ENCODE measurements around the gene MPRIP.
"Not testable (repeated sequence)": the region's sequence is repeated elsewhere in the genome, so short reads cannot be mapped to it uniquely, and the experiment has no call there.

Gene MPRIP

DNA sequence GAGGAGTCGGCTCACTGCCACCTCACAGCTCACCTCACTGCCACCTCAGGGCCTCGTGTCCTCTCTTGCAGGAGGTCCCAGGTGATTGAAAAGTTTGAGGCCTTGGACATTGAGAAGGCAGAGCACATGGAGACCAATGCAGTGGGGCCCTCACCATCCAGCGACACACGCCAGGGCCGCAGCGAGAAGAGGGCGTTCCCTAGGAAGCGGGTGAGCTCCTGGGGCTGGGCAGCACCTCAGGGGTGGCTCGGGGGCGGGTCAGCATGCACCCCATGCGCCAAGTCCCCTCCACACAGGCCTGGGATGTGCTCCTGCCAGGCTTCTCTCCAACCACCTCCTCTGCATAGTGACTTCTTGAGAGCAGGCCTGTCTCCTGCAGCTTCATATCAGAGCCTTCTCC is 100.3 kb downstream of the MPRIP start:
- DNase-seq: no peak

DNA sequence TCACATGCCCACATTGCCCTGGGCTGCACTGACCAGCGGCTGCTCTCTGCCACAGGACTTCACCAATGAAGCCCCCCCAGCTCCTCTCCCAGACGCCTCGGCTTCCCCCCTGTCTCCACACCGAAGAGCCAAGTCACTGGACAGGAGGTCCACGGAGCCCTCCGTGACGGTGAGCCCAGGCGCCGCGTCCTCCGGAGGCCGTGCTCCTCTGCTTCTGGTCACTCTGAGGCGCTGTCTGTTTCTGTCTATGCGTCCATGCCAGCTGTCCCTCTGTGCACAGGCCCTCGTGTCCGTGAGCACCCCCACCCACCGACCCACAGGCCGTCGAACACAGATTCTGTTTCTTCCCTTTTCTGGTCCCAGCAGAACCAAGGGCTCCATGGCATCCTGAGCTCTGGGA is 101.2 kb downstream of the MPRIP start:
- DNase-seq: no peak

DNA sequence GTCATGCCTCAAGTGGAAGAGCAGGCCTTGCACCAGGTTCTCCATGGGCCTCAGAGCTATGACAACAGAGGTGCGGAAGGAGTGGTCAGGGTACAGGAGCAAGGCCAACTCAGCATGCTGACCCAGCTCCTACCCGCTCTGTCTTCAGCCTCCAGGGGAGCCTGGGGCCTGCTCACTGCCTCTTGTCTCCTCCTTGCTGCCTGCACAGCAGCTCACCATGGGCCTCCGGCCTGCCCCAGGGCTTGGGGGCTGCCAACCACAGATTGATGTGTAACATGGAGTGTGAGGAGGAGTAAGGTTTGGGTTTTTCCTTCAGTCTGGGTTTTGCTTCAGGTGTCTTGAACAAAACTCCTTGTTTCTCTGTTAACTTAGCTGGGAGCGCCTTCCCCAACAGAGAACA is 101.8 kb downstream of the MPRIP start:
- DNase-seq: no peak

DNA sequence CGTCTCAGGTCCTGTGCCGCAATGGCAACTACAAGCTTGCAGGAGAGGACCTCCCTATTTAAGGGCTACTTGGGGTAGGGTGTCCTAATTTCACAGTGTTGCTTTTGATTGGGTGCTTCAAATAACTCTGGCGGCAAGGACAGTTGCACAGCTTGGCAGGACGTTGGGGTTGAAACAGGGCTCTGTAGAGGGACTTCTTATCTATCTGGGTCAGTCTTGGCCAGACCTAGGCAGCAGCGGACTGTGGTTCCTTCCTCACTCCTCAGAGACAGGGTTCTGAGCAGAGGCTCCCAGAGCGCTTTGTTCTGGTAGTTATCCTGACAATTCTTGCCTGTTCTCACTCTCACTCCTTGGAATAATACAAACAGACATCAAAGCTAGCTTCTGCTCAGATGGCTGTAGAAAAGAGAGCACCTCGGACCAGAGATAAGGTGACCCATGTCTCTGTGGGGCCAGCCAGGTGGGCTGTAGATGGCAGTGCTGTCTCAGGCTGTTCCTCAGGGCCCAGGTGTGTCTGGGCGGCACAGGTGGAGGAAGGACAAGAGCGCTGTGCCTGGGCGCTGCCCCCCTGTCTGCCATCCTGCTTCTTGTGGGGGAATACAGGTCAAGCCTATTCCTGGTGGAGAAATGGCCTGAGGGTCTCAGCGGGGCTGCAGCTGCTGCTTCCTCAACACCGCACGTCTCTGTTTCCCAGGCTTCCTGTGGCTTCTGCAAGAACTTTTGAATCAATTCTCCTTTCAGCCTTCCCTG is 102.8 kb downstream of the MPRIP start:
- no peak for DNase-seq

DNA sequence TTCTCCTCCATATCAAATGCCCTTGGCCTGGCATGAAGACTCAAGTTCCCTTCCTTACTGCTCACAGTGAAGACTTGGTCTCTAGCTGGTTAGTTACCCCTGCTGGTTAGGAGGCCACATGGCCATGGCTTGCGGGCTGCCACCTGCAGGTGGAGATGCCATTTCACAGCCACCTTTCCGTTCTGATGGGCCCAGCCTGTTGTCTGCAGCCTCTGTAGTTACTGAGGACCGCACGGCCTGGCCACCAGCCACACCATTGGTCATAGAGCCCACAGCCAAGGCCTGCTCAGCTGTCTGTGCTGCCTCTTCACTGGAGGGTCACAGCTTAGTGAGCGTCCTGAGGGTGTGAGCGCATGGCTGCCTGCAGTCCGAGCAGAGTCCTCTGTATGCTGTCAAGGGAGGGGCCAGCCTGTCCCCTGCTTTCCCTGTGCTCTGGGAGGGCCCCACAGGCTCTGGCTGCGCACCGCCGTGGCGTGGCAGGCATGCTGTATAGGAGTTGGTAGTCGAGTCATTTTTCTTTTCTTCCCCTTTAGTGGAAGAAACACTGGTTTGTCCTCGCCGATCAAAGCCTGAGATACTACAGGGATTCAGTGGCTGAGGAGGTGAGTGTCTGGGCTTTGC is 104.6 kb downstream of the MPRIP start:
- no peak for DNase-seq

DNA sequence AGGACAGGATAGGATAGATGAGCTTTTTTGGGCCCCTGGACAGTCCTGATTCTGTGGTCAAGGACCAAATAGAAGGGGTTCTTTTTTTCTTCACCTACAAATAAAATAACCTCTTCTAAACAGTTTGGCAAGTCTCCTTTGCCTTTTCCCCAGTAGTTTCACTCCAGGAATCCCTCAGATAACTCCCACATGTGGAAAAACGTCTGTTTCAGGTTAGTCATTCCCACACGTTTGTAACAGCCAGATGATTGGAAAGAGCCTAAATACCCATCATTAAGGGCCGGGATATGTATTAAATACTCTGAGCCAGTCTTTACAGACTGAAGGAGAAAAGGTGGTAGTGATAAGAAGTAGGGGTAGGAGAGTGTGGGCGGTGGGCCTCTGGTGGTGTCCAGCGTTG is 105.6 kb downstream of the MPRIP start:
- no peak for DNase-seq

DNA sequence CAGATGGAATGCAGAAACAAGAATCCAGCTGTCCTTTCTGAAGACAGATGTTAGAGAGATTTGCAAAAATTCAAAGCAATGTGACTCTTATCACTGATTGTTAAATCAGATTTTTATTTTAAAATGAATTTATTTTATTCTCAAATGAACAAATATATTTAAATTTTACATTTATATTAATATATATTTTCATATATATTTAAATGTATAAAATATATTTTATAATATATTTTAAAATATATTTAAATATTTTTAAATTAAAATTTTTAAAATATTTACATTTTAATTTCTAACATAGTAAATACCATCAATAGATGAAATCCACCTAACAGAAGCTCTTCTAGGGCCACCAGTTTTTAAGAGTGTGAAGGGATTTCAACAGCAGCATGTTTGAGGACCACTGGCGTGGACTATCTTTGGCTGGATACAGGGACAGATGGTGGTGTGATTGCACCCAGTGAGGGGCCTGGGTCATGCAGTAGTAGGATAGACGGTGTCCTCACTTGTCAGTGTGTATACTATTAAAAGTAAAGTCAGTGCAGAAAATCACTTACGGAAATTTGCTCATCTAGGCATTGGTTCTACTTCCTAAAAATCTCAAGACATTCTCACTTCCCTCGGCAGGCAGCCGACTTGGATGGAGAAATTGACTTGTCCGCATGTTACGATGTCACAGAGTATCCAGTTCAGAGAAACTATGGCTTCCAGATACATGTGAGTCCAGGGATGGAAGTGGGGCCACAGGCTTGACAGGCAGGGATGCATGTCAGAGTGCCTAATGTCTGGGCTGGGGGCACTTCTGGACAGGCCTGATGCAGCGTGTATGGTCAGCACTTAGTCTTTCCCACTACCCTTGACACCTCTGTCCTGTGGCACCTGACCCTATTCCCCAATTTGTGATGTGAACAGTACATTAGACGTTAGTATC is 107.5 kb downstream of the MPRIP start:
- peak in 2 of 56 donors; percentile 27 to 40 for DNase-seq

DNA sequence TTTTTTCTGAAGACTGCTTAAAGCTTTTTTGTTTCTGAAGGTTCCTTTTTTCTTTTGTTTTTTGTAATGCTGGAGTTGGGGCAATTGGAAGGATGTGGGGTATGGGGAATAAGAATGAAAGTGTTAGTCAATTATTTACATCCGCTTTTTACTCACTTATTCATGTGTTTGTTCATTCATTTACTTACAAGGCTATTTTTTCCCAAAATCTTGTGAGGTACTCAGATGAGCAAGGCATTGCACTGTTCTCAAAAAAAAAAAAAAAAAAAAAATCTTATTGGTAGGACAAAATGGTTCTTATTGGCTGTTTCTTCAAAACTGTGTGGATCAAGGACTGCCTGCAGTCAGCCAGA is 108.2 kb downstream of the MPRIP start:
- no peak for DNase-seq

DNA sequence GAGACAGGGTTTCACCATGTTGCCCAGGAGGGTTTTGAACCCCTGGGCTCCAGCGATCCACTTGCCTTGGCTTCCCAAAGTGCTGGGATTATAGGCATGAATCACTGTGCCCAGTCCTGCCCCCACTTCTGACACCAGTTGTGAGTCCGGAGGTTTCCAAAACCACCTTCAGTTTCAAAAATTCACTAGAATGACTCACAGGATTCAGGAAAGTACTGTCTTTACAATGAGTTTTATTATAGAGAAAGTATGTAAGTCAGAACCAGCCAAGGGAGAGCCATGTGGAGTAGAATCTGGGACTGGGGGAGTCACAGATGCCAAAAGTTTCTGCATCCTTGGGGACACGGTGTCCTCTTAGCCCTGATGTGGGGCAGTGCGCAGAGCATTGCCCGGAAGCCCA is 108.8 kb downstream of the MPRIP start:
- no peak for DNase-seq

DNA sequence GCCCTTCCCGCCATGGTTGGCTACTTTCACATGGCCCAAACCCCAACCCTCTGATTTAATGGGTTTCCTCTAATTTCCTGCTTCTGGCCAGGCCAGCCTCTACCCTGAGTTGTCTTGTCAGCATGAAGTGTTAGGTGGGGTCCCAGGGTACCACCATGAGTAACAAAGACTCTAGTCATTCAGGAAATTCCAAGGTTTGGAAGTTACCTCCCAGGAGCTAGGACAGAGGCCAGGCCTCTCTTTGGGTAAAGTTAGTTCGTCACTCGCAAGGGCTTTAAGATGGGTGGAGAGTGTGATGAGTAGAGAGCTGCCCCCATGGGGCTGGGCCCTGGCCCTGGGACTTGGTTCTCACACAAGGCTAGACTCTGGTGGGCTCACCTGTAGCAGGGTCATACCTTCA is 109.3 kb downstream of the MPRIP start:
- DNase-seq: no peak

DNA sequence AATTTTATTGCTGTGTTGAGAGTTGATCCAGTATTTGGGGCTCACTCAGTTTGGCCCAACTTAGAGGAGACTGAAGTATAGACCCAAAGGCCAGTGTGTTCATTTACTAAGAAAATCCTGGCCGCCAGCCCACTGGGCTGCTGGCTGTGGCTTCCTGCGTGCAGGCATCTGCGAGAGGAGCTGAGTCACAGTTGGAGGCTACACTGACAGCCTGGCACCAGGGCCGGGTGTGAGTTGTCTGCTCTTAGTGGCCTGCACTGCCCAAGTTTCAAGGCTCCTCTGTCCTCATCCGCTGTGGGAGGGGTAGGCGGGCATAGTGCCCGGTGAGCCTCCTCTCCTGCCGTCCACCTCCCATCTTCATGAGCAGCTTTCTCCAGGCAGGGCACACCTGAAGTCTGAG is 109.7 kb downstream of the MPRIP start:
- peak in 52 of 56 donors; percentile 10 to 91 (median 70) for DNase-seq

DNA sequence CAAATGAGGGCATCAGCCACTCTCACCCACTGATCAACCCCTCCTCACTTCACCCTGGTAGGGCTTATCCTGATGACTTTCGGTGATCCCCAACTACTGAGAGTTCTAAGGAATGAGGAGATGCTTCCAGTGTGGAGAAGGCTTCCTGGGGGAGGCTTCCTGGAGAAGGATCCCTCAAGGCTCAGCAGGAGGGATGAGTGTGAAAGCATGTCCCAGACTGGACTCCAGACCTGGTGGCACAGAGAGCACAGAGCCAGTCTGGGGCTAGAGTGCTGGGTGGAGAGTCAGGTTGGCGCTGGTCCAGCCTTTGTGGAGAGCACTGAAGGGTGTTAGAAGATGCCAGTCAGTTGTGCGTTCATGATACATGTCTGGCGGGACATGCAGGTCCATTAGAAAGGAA is 110.1 kb downstream of the MPRIP start:
- peak in 12 of 56 donors; percentile 15 to 52 (median 26) for DNase-seq

DNA sequence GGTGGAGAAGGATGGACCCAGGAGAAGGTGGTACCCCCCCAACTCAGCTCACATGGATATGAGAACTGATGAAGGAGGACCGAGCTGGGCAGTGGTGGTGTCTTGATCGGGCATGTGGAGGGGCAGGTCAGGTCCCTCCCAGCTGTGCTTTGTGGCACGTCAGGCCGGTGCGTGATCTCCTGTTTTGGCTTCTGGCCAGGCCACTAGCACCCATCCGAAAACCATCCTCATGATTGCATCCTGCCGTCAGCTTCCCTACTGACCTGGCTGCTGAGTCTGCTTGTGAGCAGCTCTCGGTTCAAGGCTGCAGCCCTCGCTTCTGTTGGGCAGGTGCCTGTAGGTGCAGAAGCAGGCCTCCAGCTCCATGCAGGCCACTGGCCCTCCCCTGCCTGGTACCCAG is 110.8 kb downstream of the MPRIP start:
- no peak for DNase-seq

DNA sequence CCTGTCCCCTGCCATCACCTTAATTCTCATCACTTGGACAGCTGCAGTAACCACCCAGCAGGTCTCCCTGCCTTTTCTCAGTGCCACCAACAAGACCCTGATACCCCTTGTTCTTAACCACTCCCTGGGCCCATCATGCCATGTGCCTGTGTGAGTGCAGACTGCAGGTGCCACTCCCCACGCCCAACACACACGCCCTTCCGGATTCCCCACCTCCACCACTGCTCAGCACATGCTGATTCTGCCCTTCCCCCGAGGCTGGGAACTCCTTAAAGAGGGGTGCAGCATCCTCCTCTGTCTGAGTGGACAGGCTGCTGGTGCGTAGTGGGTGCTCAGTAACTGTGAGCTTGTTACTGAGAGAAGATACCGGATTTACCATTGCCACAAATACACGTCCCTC is 111.5 kb downstream of the MPRIP start:
- no peak for DNase-seq

DNA sequence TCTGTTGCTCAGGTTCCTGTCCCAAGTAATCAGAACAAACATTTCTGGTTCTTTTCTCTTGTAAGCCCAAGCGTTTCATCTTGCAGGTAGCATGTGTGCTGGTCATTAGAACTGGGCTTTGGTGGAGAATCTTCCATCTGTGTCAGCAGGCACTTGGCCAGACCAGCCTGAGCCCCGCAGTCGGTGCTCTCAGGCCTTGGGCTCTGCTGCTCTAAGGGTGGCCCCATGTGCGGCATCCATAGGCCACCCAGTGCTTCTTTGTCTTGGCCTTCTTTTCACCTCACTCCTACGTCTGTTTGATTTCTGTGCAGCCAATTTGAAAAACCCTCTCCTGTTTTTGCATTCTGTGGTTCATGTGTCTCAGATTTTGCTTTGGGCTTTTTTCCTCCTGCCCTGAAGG is 112.3 kb downstream of the MPRIP start:
- no peak for DNase-seq

DNA sequence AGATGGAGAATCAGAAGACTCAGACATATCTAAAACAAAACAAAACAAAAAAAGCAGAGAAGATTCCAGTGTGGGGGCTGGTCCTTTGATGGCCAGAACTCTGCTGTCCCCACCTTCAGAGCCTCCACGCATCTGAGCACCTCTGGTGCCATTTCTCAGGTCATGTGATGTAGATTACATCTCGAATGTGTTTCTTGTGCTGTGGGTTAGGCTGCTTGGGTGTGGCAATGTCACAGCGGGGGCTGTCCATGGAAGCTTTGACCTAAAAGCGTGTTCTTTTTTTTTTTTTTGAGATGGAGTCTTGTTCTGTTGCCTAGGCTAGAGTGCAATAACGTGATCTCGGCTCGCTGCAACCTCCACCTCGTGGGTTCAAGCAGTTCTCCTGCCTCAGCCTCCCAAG is 112.7 kb downstream of the MPRIP start:
- no peak for DNase-seq

DNA sequence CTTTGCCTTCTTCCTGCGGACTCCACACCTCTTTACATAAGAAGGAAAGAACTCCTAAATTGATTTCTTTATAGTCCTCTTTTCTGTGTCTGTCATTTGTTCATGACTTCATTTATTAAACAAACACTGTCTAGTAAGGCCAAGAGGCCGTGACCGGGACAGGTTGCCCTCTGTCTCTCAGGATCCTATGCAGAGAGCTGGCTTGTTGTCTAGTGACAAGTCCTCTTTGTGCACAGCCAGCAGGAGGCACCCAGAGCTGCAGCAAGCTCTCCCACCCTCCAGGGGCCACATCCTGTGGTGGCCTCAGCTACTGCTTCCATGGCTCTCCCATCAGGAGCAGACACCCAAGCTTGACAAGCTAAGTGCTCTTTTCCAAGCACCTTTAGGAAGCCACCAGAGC is 113.3 kb downstream of the MPRIP start:
- DNase-seq: no peak

DNA sequence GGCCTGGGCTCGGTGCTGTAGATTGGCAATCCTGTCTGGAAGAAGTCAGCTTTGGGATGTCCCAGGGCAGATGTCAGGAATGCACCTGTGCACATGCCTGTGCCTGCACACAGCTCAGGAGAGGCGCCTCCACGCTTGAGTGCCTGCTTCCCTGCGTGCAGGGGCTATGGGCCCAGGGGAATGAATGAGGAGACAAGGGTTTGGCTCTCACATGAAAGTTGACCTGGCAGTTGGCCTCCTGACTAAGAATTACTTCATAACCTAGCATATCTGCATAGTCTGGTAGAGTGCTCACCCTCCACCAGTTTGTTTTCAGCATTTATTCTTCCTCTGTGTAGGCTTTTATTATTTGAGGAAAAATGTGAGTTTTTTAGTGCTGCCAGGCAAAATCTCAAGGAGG is 113.8 kb downstream of the MPRIP start:
- DNase-seq: no peak

DNA sequence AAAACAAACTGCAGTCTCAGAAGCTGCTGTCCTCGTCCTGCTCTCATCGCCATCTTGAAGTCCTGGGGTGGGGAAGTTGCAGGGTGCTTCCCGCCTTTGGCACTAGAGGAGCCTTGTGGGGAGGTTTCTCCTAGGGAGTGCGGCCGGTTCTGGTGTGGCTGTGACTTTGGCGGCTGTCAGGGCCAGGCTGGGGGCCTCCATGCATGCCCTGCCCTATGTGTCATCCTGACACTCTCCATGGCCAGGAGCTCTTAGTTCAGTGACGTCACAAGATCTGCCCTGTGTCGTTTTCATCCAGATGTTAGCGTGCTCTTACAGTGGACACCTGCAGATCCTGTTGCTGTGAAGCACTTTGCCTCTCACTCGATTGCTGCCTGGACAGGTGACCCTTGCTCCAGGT is 114.3 kb downstream of the MPRIP start:
- no peak for DNase-seq

DNA sequence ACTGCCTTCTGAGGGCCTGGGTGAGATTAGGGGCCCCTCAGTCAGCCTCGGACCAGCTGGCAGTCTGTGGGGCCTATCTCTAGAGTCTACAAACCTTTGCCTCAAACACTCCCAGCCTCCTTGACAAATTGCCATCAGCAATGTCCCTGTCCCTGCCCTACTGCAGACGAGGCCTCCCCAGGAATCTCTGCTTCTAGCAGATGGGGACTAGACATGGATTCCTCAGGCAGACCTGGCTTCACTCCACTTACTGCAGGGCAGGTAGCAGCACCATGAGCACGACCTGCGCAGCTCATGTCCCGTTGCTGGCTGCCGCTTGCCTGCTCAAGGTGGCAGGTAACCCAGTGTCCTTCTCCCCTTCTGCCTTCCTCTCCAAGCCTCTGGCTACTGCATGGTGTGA is 114.8 kb downstream of the MPRIP start:
- no peak for DNase-seq

DNA sequence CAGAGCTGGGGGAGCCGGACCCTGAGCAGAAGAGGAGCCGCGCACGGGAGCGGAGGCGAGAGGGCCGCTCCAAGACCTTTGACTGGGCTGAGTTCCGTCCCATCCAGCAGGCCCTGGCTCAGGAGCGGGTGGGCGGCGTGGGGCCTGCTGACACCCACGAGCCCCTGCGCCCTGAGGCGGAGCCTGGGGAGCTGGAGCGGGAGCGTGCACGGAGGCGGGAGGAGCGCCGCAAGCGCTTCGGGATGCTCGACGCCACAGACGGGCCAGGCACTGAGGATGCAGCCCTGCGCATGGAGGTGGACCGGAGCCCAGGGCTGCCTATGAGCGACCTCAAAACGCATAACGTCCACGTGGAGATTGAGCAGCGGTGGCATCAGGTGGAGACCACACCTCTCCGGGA is 116.2 kb downstream of the MPRIP start:
- DNase-seq: not testable (repeated sequence)

DNA sequence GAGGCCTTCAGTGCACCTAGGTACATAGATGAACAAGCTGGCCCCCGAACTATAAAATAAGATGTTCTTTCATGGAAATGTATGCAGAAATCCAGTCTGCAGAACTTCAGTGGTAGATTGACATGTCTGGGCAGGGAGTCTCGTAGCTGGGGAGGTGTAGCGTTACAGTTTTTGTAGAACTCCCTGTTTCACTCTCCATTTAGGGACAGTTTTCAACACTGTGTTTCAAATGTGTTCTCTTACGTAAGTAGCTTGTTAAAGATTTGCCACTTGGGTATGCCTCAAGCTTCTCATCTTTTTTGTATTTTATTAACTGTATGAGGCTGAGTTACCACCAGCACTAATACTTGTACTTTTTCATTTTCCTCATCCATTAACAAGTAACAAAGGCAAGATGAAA is 117.3 kb downstream of the MPRIP start:
- no peak for DNase-seq

Data from amygdala (tissue), 56 donors.